SK-N-MC (cell line): ENCODE data around the gene ZNF784.

Source experiments
- EZH2 ChIP-seq: fragments of 200-600 bp; sonication (generic); IDR thresholded peaks from one replicate; pipeline ENCODE4 v1.6.1; 2017; ENCODE audit warnings: antibody characterized with exemption
- FOXP2 ChIP-seq: optimal IDR thresholded peaks from 2 replicates; pipeline ENCODE3; 2011; ENCODE audit warnings: mild to moderate bottlenecking, moderate library complexity; ENCODE audit not compliant: insufficient read depth; ENCODE audit errors: extremely low read length, control extremely low read depth
- POLR2AphosphoS5 ChIP-seq: IDR thresholded peaks from 2 replicates; pipeline ENCODE4 v1.6.1; 2012; ENCODE audit warnings: mild to moderate bottlenecking, low read depth, low read length, borderline replicate concordance

DNA sequence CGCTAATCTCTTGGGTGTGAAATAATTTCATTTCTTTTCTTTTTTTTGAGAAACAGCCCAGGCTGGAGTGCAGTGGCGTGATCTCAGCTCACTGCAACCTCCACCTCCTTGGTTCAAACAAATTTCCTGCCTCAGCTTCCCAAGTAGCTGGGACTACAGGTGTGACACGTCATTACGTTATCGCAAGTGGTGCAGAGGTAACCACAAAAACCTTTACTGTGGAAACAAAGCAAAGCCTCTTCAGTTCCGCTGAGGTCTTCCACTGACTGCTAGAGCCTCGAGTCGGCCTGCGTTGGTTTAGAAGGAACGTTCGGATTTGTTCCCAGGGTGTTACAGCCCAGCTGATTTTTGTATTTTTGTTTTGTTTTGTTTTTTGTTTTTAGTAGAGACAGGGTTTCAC lies 2.0 kb upstream of the ZNF784 start:
- no peak for TF ChIP-seq POLR2AphosphoS5
- no peak for TF ChIP-seq EZH2
- no peak for TF ChIP-seq FOXP2
